H1 (cell line): Measurements from ENCODE around the gene HIBADH. TPM values are rescaled to one million over a fixed set of nuclear protein-coding genes. Genes with fewer than 3 reads are reported as not detected.

ENCODE experiments used
- MAFK ChIP-seq: IDR thresholded peaks from 2 replicates; pipeline ENCODE4 v1.6.1; 2012; ENCODE audit warnings: low read depth, mild to moderate bottlenecking, improper control_type of control experiment, low read length
- polyA plus RNA-seq, 7 experiments: library from polyadenylated mRNA; depleted of rRNA in 3 of 7; stranded (reverse) in 5 of 7; unstranded in 2 of 7; fragments of >200 nt in 5 of 7; fragments of 200-250 nt in 2 of 7; gene quantifications; 1 replicate in 5 of 7; 2 replicates in 1 of 7; 4 replicates in 1 of 7; pipeline versions ENCODE4 v1.2.1 to v1.2.3, GENCODE V29; 2011 to 2013; ENCODE audit warnings: missing spikeins in 2 of 7, mixed read lengths in 2 of 7
- total RNA-seq: library from RNA; stranded (reverse); fragmentation: NEBNext Ultra II Directional; extraction: Animal tissue kit (Norgen Biotek cat#: 25700); gene quantifications from 2 replicates; pipeline ENCODE4 v1.2.1, GENCODE V29; 2021

HIBADH gene
- total and polyA plus RNA-seq, 2 of the 8 experiments (the other 6 are each of a cell fraction or from before 2014, with no cell fraction given), result 30.1 to 39.5 TPM

DNA sequence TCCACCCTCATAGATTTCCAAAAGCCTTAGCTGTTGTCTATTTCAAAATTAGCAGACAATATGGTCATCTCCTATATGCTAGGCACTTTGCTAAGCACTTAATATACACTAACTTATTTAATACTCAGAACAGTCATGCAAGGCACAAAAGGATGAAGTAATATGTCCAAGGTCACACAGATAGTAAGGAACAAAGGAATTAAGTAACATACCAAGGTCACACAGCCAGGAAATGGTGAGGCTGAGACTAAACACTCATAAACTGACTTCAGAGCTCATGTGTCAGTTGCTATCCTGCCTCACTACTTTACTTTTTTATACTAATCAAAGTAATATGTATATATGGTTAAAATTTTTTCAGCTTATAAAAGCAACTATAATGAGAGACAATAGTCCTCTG, 23.6 kb upstream of the HIBADH start (continued):
- TF ChIP-seq MAFK, result no peak
